HG03139 (cell line): ENCODE results near the gene MAP10.
A peak's percentile ranks its signal among the peaks of the same experiment; 100 is the strongest.
"Not testable (repeated sequence)": the region's sequence is repeated elsewhere in the genome, so short reads cannot be mapped to it uniquely, and the experiment has no call there.

Experiments
- ATAC-seq: cut with Tn5 transposase; IDR thresholded peaks from one replicate; pipeline ENCODE4 v1.9.1; 2021; ENCODE audit not compliant: unreplicated experiment

The MAP10 gene

GRCh38 chr1:232805269-232806185 is at the start of gene MAP10:
TSS of gene MAP10 (plus strand) at chr1:232805416. CDS start at chr1:232805450, 34 bp downstream.
- peak; percentile 94 for ATAC-seq

- ATAC-seq, result no peak
Measured at GRCh38 chr1:232764458-232765251, 40.6 kb upstream of the MAP10 start.

- ATAC-seq, result no peak
Measured at GRCh38 chr1:232765542-232765941, 39.7 kb upstream of the MAP10 start.

GRCh38 chr1:232766241-232766890 is 38.9 kb upstream of the MAP10 start:
- ATAC-seq, result peak; percentile 68

GRCh38 chr1:232766904-232767303 is 38.3 kb upstream of the MAP10 start:
- no peak for ATAC-seq

- no peak for ATAC-seq
Measured at GRCh38 chr1:232767305-232768074, 37.7 kb upstream of the MAP10 start.

GRCh38 chr1:232768793-232769192 is 36.4 kb upstream of the MAP10 start:
- ATAC-seq, result no peak

- ATAC-seq, result no peak
Measured at GRCh38 chr1:232769733-232770132, 35.5 kb upstream of the MAP10 start.

- no peak for ATAC-seq
Measured at GRCh38 chr1:232773752-232774151, 31.5 kb upstream of the MAP10 start.

- ATAC-seq, result no peak
Measured at GRCh38 chr1:232776526-232777106, 28.6 kb upstream of the MAP10 start.

- no peak for ATAC-seq
Measured at GRCh38 chr1:232780354-232780753, 24.9 kb upstream of the MAP10 start.

GRCh38 chr1:232784794-232785193 is 20.4 kb upstream of the MAP10 start:
- no peak for ATAC-seq

- ATAC-seq, result not testable (repeated sequence)
Measured at GRCh38 chr1:232785630-232786029, 19.6 kb upstream of the MAP10 start.

- no peak for ATAC-seq
Measured at GRCh38 chr1:232786845-232787455, 18.3 kb upstream of the MAP10 start.

- ATAC-seq, result no peak
Measured at GRCh38 chr1:232788235-232788872, 16.9 kb upstream of the MAP10 start.

- ATAC-seq, result no peak
Measured at GRCh38 chr1:232789651-232790050, 15.6 kb upstream of the MAP10 start.

- no peak for ATAC-seq
Measured at GRCh38 chr1:232792949-232793348, 12.3 kb upstream of the MAP10 start.

GRCh38 chr1:232793944-232794343 is 11.3 kb upstream of the MAP10 start:
- ATAC-seq, result peak; percentile 50

- no peak for ATAC-seq
Measured at GRCh38 chr1:232795497-232796053, 9.6 kb upstream of the MAP10 start.
